NCI-H1436 treated with DMSO at 0.1 percent for 48 hours (cell line): ENCODE results near the gene LCE3A.
"Not testable (repeated sequence)": the region's sequence is repeated elsewhere in the genome, so short reads cannot be mapped to it uniquely, and the experiment has no call there.

Source experiments
- DNase-seq: peaks from one replicate; lab custom pipeline; 2025; lab: John Stamatoyannopoulos, UW

LCE3A gene, protein sequence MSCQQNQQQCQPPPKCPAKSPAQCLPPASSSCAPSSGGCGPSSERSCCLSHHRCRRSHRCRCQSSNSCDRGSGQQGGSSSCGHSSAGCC

DNA sequence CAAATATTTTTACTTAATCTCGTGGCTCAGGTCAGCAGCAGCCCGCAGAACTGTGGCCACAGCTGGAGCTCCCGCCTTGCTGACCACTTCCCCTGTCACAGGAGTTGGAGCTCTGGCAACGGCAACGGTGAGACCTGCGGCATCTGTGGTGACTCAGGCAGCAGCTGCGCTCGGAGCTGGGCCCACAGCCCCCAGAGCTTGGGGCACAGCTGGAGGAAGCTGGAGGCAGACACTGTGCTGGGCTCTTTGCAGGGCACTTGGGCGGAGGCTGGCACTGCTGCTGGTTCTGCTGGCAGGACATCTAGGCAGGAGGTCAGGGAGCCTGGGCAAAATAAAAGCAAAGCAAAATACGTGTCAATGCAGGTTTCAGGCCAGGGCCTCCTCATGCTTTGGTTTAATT is at the start of gene LCE3A:
TSS of gene LCE3A (minus strand) at position 301 of the 400 bp plus-strand sequence. CDS start at position 301, 0 bp downstream.
- DNase-seq: no peak

DNA sequence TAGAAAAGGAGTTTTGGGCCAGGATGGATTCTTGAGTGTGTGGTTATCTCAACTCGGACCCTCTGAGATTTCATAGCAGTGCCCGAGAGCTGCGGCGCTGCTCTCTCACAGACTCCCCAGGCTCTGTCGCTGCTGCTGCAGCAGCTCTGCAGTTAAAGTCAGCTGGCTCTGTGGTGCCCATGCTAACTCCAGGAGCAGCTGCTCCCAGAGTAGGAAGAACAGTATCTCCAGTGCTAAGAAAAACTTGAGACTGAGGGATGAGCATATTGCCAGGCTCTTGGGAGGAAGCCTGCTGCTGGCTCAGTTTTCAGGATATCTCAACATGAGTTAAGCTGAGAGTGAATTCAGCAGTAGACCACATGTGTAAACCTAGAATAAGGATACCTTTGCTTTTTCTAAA is 44.7 kb upstream of the LCE3A start:
- DNase-seq: no peak

DNA sequence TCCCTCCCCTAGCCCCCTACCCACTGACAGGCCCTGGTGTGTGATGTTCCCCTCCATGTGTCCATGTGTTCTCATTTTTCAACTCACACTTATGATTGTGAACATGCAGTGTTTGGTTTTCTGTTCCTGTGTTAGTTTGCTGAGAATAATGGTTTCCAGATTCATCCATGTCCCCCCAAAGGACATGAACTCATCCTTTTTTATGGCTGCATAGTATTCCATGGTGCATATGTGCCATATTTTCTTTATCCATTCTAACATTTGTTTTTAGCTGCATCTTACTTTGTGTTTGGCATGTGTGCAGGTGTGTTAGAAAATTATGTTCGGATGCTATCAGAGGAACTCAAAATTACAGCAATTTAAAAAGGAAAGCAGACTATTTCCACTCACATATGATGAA is 43.3 kb upstream of the LCE3A start:
- not testable (repeated sequence) for DNase-seq

DNA sequence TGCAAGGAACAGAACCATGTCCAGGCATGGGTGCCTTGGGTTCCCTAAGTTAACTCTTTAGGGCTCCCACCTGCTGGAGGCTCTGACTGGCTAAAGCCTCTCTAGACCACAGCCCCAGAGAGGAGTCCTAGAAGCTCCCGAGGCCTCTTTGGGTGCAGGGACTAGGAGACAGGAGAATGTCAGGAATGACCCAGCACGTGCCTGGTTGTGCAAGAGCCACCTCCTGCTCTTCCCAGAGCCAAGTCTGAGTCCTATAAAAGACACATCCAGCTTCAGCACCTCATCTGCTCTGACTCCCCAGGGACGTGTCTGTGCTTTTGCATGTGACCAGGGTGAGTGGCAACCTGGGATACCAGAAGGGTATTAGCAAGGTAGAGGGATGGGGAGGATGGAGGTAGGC is 40.2 kb upstream of the LCE3A start, which contains the start of gene LCE2D:
TSS of gene LCE2D (plus strand) at position 283 of the 400 bp plus-strand sequence. CDS start 726 bp downstream, outside the sequence.
- DNase-seq: no peak

DNA sequence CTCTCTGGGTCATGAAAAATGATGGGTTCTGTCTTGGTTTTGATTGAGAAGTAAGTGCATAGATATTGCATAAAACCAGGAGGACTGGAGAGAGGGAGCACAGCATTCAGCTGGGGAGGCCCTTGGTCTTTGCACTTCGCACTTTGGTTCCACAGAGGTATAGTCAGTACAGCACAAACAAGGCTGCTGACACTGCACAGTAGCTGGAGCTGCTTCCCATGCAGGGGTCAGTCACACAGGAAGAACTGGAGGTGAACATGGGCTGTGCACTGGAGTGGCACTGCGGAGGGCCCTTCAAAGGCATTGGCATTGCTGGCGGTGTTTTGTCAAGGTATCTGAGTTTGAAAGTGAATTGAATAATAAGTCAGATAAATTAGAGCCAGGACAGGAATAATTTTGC is 35.7 kb upstream of the LCE3A start:
- DNase-seq: no peak

DNA sequence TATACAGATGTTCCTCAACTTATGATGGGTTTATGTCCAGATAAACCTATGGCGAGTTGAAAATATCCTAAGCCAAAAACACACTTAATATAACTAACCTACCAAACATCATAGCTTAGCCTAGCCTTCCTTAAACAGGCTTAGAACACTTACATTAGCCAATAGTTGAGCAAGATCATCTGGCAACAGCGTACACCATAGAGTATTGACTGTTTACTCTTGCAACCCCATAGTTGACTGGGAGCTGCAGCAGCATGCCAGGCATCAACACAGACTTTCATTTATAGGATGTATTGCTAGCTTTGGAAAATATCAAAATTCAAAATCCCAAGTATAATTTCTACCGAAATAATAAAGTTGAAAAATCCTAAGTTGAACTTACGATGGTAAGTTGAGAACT is 34.8 kb upstream of the LCE3A start:
- DNase-seq: no peak

DNA sequence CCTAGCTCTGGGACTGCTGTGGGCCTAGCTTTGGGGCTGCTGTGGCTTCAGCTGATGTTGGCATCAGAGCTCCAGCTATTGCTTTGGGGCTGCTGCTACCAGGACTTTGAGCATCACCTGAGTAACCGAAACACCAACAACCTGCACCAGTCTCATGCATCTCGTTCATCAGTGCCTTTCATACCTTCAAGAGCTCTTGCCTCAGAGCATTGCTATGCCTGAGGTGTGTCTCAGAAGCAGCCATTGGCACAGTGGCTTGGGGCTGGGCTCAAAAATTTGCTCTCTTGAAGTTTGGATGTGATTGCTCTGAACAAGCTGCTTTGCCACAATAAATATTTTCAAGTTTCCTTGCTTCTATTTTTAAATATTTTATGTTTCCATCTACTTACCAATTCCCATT is 33.6 kb upstream of the LCE3A start:
- DNase-seq: no peak

DNA sequence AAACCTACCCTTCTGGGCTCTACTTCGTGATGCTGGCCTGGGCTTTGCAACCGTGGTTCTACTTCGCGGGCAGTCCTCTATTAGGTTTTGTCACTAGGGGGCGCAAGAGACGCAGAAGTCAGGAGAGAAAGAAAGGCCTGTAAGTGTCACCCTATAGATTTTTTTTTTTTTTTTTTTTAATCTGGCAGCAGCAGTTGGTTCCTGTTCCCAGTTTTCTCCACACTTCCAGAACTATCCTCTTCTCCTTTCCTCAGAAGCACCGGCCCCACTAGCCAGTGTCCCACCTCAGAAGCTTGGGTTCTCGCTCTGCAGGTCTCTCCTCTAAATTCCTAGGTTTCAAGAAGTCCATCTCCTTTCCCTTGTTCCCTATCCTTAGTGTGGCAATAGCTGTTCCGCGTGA is 31.2 kb upstream of the LCE3A start:
- DNase-seq: no peak

DNA sequence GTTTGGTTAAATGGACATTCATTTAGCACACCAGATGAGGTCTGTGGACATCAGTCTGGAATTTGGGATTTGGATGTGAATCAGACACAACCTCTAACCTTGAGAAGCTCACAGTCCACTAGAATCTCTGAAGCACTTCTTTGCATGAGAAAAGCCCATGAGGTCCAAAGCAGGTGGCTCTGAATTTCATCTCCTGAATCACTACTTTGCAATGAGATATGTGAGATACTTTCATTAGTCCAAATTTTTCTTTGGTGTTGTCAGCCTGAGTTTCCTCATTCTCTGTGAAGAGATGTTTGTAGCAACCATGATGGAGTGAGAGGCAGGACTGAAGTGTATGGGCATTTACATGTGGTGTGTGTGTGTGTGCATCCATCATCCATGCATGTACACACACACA is 23.8 kb upstream of the LCE3A start:
- DNase-seq: no peak

DNA sequence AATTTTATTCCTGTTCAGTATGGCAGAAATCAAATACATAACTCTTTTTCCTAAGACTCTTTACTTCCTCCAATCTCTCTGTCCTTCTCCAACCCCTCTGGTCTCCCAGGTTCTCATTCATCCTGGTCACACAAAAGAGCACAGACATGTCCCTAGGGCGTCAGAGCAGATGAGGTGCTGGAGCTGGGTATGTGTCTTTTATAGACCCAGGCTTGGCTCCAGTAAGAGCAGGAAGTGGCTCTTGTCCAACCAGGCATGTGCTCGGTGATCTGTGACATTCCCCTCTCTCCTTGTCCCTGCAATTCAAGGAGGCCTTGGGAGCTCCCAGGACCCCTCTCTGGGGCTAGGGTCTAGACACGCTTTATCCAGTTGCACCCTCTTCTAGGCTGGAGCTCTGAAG is 22.2 kb upstream of the LCE3A start:
- no peak for DNase-seq

DNA sequence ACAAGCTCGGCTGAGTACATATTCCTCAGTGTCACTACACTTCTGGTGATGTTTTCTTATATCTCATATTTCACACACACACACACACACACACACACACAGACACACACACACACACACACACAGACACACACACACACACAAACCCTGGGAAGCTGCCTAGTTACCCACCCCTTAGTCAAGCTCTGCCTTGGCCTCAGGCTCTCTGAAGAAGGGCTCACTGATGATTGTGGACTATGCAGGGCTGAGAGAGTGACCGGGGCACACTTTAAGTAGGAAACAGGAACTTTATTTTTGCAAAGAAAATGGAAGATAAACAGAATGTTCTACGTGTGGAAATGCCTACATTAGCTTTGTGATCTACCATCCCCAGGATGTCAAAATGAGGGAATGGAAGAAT is 21.0 kb upstream of the LCE3A start:
- DNase-seq: no peak

DNA sequence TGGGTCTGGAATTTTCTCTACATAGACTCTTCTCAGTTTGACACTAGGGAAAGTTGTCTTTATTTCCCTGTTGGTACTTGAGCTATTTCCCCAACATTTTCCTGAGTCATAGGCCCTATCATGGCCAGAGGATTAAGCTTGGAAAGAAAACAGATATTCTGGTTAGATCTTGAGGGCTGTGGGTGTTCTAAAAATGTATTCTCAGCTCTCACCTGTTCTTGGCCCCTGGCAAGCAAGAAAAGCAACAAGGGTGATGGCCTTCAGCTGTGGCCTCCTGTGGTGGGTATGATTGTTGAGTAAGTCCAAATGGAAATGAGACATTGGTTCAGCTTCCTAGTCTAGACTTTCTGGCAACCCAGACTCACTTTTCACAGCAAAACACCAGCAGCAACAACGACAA is 17.4 kb upstream of the LCE3A start:
- DNase-seq: no peak

DNA sequence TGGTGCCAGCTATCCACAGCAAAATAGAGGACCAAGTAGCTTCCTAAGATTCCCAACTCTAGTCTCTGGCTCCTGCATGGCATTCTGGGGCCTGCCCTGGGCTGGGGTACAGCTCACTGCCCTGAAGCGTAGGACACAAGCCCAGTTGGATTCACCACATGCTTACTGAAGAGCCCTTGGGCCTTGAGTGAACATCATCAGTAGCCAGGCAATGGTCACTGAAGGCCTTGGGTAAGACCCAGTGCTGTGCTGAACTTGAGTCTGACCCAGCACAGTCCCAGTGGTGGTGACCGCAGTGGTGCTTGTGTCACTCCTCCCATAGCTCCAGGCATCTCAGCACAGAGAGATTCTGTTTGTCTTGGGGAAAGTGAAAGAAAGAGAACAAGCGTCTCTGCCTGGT is 7.7 kb upstream of the LCE3A start:
- DNase-seq: no peak

DNA sequence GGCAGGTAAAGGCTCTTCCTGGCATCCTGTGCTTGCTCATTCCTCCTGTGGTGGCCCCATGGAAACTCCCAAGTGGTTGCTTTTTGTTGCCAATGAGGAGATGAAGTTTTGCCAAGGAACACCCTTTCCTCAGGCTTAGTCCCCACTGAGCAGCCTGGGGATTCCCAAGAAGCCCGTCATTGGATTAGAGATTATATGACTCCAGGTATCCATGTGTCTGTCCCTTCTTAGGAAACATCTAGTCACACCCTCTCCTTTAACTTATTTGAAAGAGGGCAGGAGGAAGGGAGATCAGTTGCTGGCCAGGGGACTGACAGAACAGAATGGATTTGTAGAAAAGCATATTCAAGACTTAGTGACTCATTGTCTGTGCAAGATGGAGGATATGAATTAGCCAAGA is 3.8 kb upstream of the LCE3A start:
- DNase-seq: no peak

DNA sequence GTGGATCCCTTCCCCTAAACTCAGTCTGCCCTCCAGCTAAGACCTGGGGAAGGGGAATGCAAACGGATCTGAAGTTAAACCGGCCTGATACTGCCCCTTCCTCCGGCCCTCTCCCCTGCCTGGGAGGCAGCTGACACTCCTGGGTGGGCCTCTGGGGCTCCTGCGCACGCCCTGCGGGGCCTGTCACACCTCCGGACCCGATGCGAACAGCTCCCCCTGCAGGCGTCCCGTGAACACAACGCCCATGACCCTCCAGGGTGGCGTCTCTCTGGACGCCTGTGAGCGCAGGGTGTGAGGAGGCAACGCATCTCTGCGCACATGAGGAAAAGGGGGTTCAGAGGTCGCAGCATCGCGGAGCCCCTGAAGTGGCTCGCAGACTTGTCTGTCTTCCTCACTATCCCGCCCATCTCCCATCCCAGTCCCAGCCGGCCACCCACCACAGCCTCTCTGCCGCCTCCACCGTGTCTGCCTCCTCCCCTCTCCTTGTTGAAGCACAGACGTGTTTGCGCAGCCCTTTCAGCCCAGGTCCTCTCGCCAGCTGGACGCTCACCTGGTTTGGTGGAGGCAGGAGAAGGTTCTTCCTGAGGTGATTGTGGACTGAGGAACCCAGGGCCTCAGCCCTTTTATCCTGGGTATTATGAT is 421 bp upstream of the LCE3A start:
- DNase-seq: no peak

DNA sequence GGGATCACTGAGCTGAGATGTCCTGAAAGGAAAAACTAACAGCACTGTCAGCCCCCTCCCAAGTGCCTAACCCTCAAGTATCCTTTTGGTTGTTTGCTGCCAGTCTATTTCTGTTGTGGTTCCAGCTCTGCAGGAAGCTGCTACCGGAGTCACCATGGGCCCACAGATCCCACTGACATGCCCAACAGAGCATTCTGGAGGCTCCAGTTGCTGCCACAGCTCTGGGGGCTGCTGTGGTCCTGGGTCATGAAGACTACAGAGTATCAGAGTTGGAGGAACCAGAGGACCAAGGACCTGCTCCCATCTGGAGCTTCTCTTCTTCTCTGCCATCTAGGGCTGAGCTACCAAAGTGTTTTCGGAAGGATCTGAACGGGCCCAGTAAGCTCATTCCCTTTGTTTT is 910 bp downstream of the LCE3A start:
- no peak for DNase-seq

DNA sequence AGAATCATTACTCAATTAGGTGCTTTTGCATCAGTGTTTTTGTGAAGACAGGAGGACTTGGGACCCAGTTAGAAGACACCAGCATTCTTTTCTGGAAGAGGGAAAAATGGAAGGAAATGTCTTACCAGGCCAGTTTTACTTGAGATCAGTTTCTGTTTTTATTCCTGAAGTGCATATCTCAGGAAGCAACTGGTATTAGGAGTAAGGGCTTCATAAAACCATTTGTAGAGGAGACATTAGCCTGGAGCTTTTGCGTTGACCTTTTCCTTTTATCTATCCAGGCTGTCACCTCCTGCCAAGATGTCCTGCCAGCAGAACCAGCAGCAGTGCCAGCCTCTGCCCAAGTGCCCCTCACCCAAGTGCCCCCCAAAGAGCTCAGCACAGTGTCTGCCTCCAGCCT is 9.4 kb downstream of the LCE3A start, which contains the start of gene LCE3B:
TSS of gene LCE3B (plus strand) at position 301 of the 400 bp plus-strand sequence. CDS start at position 301, 0 bp downstream.
- DNase-seq: no peak

DNA sequence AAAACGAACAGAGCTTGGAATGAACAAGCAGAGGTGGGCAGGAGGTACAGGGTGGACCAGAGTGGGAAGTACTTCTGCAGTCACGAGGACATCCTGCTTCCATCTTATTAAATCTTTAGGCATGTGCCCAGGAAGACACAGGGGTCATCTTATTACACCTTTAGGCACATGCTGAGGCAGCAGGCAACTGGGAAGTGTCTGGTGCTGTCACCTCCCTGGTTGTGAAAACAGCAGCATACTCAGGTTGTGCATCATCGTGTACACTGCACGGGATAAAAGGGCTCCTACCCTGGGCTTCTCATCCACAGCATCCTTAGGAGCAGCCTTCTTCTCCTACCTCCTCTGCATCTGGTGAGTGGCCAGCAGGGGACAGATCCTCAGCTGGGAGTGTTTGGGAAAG is 23.0 kb downstream of the LCE3A start, which contains the start of gene LCE3C:
TSS of gene LCE3C (plus strand) at position 301 of the 400 bp plus-strand sequence. CDS start 498 bp downstream, outside the sequence.
- no peak for DNase-seq

DNA sequence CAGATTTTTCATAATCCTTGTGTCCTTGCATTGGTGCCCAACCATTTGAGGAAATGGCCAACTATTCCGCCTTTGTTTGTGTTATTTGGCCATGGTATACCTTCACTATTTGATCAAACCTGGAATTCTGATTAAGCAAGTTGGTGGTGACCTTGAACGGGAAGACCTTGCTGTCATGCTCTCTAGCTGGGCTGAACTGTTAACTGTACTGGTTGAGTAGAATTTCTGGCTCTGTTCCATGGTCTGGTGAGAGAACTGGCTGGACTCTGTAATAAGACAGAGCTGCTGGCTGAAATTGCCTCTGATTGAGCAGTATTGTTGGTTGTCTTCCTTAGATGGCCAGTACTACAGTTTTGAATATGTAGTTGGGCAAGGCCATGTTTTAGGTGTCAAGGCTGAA is 25.9 kb downstream of the LCE3A start:
- no peak for DNase-seq

DNA sequence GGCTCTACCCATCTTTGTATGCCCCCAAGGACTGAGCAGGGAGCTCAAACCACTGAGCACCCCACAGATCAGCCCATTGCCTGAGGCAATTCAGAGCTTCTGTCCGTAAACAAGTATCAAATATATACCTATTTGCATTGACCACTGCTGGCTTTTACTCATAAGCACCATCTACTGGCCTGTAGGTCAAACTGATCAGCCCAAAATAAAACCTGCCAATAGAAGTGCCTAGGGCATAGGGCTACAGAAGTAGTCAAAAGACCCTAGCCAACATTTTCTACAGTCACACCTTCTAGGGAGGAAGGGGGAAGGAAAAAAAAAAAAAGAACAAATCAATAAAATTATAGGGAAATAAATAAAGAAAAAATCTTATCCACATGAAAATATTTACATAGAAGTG is 37.3 kb downstream of the LCE3A start:
- no peak for DNase-seq

DNA sequence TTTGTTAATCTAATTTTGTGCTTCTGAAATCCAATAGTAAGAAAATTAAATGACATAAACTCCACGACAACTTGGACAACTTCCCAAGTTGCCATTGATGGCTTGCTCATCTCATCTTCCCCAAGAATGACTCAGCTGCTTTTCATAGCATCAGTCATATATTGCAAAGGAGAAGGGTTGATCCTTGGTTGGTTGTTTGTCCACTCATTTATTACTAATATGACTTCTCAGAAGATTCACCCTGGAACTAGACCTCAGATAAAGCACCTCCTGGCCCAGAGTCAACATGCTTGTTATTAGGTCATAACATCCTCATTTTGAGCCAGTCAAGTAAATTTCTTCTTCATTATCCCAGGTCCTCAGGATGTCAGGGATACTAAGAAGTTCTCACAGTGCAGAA is 40.3 kb downstream of the LCE3A start:
- DNase-seq: no peak

DNA sequence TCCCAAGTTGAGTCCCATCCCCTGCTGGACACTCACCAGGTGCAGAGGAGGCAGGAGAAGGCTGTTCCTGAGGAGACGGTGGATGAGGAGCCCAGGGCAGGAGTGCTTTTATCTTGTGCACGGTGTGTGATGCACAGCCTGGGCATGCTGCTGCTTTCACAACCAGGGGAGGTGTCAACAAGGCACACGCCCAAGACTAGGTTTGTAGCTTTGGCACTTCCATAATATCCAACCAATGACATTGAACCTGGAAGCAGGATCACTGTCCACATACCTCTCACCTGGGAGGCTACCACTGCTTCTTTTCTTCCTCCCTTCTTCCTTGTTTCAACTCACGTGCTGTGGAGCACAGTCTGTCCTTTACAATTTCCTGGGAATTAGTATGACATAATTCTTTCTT is 42.5 kb downstream of the LCE3A start, which contains the start of gene LCE3D:
TSS of gene LCE3D (minus strand) at position 84 of the 400 bp plus-strand sequence. CDS start 580 bp downstream, outside the sequence.
- DNase-seq: no peak

DNA sequence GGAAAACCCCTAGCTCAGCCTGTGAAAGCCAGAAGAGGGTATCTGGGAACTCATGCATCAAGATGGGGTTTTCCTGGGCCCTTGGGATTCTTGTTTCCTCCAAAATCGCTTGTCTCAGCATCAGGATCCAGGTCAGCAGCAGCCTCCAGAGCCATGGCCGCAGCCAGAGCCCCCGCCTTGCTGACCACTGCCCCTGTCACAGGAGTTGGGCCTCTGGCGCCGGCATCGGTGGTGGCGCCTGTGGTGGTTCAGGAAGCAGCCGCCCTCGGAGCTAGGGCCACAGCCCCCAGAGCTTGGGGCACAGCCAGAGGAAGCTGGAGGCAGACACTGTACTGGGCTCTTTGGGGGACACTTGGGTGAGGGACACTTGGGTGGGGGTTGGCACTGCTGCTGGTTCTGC is 43.4 kb downstream of the LCE3A start:
- DNase-seq: not testable (repeated sequence)

DNA sequence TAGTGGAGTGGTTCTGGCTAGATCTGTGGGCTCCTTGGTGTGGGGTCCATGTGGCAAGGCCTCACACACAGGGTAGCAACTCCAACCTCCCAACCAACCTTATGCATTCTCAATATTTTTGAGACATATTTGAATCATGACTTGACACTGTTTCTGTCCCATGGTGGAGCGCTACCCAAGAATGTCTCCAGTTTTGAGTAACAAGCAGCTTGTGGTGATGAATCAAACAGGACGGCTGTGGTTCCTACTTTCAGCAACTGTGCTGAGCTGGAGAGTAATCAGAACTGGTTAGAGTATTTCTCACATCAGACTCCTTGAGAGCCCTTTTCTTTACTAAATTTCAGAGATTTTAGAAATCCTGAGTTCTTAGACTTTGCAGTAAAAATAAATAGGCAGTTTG is 45.7 kb downstream of the LCE3A start:
- DNase-seq: no peak
